Mammary epithelial cell (primary cell): ENCODE measurements around the gene TPH2.

Experiments used
- CTCF ChIP-seq, 2 donors: IDR thresholded peaks in 1 of 2; conservative IDR thresholded peaks in 1 of 2; 2 replicates each; pipeline ENCODE4 v1.5.1; 2011 to 2012; ENCODE audit warnings: inconsistent platforms in 2 of 2, low read length in 2 of 2, mild to moderate bottlenecking in 2 of 2, control low read depth in 1 of 2, low read depth in 1 of 2; ENCODE audit not compliant: insufficient read depth in 1 of 2; ENCODE audit errors: extremely low read depth in 1 of 2
- EZH2 ChIP-seq: IDR thresholded peaks from 2 replicates; pipeline ENCODE4 v1.6.1; 2012; ENCODE audit warnings: low read length, inconsistent platforms, borderline replicate concordance

GRCh38 chr12:71950404-71950803 lies 11.8 kb downstream of the TPH2 start:
- TF ChIP-seq CTCF (conservative IDR thresholded peaks at IDR 0.05 in 1 of 2, IDR thresholded peaks at IDR 0.05 in 1 of 2; ENCODE audit: extremely low read depth in 1 of 2, insufficient read depth in 1 of 2, low read depth in 1 of 2, low read length in 2 of 2), result no peak
- TF ChIP-seq EZH2, result no peak
